A172 (cell line): ENCODE results near the gene ABCA1. TPM values are rescaled to one million over a fixed set of nuclear protein-coding genes. Genes with fewer than 3 reads are reported as not detected.
"Not testable (repeated sequence)": the region's sequence is repeated elsewhere in the genome, so short reads cannot be mapped to it uniquely, and the experiment has no call there.

Experiments
- DNase-seq: peaks from one replicate; pipeline ENCODE4 v3.0.0-alpha.2; 2015; ENCODE audit warnings: low spot score
- total RNA-seq: library from RNA; depleted of rRNA; stranded (reverse); fragments of >200 nt; shearing (Covaris generic); gene quantifications from 2 replicates; pipeline ENCODE4 v1.2.3, GENCODE V29; 2014

The ABCA1 gene
- total RNA-seq, 1 experiment from 2014 or later: 66.6 TPM

GRCh38 chr9:104906441-104907277 lies 21.3 kb downstream of the ABCA1 start:
- DNase-seq: peak; percentile 83

GRCh38 chr9:104905931-104906330 lies 22.0 kb downstream of the ABCA1 start:
- no peak for DNase-seq

GRCh38 chr9:104905153-104905901 lies 22.6 kb downstream of the ABCA1 start:
- DNase-seq: no peak

- DNase-seq: peak; percentile 89
Observed at GRCh38 chr9:104903609-104904008, 24.3 kb downstream of the ABCA1 start.

- DNase-seq: no peak
Observed at GRCh38 chr9:104900871-104901270, 27.1 kb downstream of the ABCA1 start.

- DNase-seq: no peak
Observed at GRCh38 chr9:104900324-104900723, 27.6 kb downstream of the ABCA1 start.

GRCh38 chr9:104899759-104900247 lies 28.2 kb downstream of the ABCA1 start:
- DNase-seq: no peak

- not testable (repeated sequence) for DNase-seq
Observed at GRCh38 chr9:104898376-104898775, 29.6 kb downstream of the ABCA1 start.

- DNase-seq: no peak
Observed at GRCh38 chr9:104896131-104896530, 31.8 kb downstream of the ABCA1 start.

GRCh38 chr9:104895572-104895971 lies 32.4 kb downstream of the ABCA1 start:
- peak; percentile 45 for DNase-seq

GRCh38 chr9:104892701-104893100 lies 35.3 kb downstream of the ABCA1 start:
- DNase-seq: no peak

- no peak for DNase-seq
Observed at GRCh38 chr9:104890433-104890770, 37.6 kb downstream of the ABCA1 start.

GRCh38 chr9:104885818-104886709 lies 41.9 kb downstream of the ABCA1 start:
- DNase-seq: no peak

- DNase-seq: no peak
Observed at GRCh38 chr9:104883169-104883568, 44.8 kb downstream of the ABCA1 start.

GRCh38 chr9:104882566-104882965 lies 45.4 kb downstream of the ABCA1 start:
- DNase-seq: no peak

GRCh38 chr9:104882086-104882485 lies 45.9 kb downstream of the ABCA1 start:
- no peak for DNase-seq

GRCh38 chr9:104879555-104880309 lies 48.2 kb downstream of the ABCA1 start:
- DNase-seq: no peak

- no peak for DNase-seq
Observed at GRCh38 chr9:104876587-104876986, 51.4 kb downstream of the ABCA1 start.

GRCh38 chr9:104875897-104876296 lies 52.1 kb downstream of the ABCA1 start:
- DNase-seq: no peak

- no peak for DNase-seq
Observed at GRCh38 chr9:104875320-104875719, 52.6 kb downstream of the ABCA1 start.

GRCh38 chr9:104873489-104873850 lies 54.5 kb downstream of the ABCA1 start:
- DNase-seq: no peak
